HG03457 (cell line): ENCODE data around the gene ZNF226.
"Not testable (repeated sequence)": the region's sequence is repeated elsewhere in the genome, so short reads cannot be mapped to it uniquely, and the experiment has no call there.

ENCODE experiments used
- ATAC-seq: cut with Tn5 transposase; IDR thresholded peaks from one replicate; pipeline ENCODE4 v1.9.1; 2021; ENCODE audit warnings: moderate number of reproducible peaks; ENCODE audit not compliant: unreplicated experiment

The ZNF226 gene

DNA sequence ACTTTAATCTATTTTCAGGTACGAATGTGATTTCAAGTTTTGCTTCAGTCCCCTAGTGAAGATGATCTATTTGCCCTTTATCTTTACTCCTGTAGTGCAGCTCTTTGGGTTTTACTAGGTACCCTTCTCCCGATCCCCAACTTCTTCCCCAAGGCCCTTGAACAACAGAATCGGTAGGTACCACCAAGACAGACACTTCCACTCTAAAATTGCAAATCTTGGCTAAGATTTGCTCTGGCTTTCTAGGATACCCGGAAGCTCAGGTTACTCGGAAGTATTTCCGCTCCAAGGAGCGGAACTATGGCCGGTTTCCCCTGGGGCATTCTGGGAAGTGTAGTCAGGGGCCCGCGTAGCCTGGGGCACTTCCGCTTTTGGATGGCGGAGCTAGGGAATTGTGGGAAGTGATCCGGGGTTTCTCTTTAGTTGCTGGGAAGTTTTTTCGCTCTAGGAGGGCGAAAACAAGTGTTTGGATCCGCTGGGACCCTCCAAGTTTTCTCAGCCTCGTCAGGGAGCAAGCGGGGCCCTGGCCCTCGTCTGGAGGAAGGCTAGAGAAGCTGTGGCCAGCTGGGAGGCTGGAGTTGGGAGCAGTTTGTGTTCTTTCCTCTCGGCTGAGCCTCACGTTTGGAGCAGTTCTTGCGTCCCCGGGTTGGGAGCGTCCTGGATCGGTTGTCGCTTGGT, 42.4 kb downstream of the ZNF226 start:
- peak; percentile 69 for ATAC-seq

DNA sequence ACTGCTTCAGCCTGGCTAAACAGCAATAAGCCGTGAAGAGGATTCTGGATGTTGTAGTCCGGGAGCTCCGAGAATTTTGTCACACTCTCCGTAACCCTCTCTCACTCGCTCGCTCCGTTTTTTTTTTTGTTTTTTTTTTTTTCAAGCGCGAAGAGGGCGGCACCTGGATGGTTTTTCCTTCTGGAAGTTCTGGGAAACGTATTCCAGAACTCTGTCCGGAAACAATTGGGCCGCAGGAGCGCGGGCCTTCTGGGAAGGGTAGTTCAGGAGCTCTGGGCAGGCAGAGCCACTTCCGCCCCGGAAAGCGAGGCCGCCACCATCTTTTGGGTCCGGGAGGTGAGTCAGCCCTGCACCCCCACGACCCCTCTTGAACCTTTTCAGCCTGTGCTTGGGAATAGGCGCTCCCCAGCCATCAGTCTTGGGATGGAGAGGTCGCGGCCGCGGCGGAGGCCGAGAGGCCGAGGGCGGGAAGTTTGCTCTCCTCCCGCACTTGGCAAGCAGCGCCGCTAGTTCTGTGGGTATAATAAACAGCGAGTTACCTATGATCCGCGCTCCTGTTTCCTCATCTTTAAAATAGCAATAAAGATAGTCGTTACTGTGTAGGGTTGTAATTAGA, 47.5 kb downstream of the ZNF226 start, which contains the start of gene ZNF227:
Gene ZNF227 (plus strand): TSS at position 283 of the 616 bp plus-strand sequence. CDS start 5,261 bp downstream, outside the sequence.
- peak; percentile 51 for ATAC-seq

DNA sequence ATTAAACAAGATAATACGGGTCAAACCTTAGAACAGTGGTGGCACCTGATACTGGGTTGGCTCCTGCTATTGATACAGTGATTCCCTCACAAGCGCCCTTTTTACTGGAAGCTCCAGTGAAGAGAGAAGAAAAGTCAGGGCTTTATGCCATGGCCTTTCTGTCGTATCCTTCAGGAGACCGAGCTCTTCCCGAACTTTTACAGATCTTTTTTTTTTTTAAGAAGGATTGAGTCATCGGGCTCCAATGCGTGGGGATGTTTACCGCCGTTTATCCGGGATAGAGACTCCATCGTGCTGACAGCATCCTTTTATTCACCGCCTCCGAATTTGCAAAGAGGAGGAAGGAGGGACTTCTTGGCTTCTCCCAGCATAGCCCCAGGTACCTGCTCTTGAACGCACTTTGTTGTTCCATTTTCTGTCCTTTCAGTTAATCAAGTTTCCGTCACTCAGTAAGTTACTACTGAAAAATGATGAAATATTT, 48.0 kb downstream of the ZNF226 start:
- no peak for ATAC-seq

DNA sequence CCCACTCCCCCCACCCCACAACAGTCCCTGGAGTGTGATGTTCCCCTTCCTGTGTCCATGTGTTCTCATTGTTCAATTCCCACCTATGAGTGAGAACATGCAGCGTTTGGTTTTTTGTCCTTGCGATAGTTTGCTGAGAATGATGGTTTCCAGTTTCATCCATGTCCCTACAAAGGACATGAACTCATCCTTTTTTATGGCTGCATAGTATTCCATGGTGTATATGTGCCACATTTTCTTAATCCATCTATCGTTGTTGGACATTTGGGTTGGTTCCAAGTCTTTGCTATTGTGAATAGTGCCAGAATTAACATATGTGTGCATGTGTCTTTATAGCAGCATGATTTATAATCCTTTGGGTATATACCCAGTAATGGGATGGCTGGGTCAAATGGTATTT, 55.0 kb downstream of the ZNF226 start:
- ATAC-seq = not testable (repeated sequence)

DNA sequence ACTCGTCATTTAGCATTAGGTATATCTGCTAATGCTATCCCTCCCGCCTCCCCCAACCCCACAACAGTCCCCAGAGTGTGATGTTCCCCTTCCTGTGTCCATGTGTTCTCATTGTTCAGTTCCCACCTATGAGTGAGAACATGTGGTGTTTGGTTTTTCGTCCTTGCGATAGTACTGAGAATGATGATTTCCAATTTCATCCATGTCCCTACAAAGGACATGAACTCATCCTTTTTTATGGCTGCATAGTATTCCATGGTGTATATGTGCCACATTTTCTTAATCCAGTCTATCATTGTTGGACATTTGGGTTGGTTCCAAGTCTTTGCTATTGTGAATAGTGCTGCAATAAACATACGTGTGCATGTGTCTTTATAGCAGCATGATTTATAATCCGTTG, 55.9 kb downstream of the ZNF226 start:
- ATAC-seq = not testable (repeated sequence)

DNA sequence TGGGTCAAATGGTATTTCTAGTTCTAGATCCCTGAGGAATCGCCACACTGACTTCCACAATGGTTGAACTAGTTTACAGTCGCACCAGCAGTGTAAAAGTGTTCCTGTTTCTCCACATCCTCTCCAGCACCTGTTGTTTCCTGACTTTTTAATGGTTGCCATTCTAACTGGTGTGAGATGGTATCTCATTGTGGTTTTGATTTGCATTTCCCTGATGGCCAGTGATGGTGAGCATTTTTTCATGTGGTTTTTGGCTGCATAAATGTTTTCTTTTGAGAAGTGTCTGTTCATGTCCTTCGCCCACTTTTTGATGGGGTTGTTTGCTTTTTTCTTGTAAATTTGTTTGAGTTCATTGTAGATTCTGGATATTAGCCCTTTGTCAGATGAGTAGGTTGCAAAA, 56.4 kb downstream of the ZNF226 start:
- ATAC-seq = not testable (repeated sequence)
